Uterus (tissue), 2 donors: ENCODE measurements around the gene DUOX2.

ENCODE experiments used
- POLR2A ChIP-seq, 2 donors: fragments of 450-650 bp; IDR thresholded peaks; one replicate each; pipeline ENCODE4 v1.6.1; 2016; ENCODE audit warnings: antibody characterized with exemption in 2 of 2, mild to moderate bottlenecking in 1 of 2, moderate library complexity in 1 of 2
- TF ChIP-seq, protein P1 (sequence below), 4 experiments: fragments of 200-600 bp in 2 of 4; fragments of 450-650 bp in 2 of 4; sonication (generic) in 2 of 4; IDR thresholded peaks; one replicate each; pipeline ENCODE4 v1.5.1; 2016 to 2019; ENCODE audit warnings: antibody characterized with exemption in 4 of 4, mild to moderate bottlenecking in 2 of 4, moderate library complexity in 1 of 4

DNA sequence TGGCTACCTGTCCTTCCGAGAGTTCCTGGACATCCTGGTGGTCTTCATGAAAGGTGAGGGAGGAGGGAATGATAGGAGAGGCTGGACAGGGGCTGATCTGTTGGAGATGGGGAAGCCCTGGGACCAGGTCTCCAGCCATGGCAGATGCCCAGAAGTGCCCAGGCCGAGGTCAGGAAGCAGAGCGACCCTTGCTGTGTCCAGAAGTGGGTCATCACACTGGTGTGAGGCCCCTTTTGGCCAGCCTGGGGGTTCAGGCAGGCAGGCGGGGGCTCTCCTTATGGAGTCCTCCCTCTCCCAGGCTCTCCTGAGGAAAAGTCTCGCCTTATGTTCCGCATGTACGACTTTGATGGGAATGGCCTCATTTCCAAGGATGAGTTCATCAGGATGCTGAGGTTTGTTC, 33.6 kb upstream of the DUOX2 start:
- TF ChIP-seq, protein P1, sequence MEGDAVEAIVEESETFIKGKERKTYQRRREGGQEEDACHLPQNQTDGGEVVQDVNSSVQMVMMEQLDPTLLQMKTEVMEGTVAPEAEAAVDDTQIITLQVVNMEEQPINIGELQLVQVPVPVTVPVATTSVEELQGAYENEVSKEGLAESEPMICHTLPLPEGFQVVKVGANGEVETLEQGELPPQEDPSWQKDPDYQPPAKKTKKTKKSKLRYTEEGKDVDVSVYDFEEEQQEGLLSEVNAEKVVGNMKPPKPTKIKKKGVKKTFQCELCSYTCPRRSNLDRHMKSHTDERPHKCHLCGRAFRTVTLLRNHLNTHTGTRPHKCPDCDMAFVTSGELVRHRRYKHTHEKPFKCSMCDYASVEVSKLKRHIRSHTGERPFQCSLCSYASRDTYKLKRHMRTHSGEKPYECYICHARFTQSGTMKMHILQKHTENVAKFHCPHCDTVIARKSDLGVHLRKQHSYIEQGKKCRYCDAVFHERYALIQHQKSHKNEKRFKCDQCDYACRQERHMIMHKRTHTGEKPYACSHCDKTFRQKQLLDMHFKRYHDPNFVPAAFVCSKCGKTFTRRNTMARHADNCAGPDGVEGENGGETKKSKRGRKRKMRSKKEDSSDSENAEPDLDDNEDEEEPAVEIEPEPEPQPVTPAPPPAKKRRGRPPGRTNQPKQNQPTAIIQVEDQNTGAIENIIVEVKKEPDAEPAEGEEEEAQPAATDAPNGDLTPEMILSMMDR (IDR thresholded peaks at IDR 0.05), result no peak
- TF ChIP-seq POLR2A (IDR thresholded peaks at IDR 0.05), result no peak
